TTC549 (cell line): Measurements from ENCODE around the gene MCC.

Source experiments
- FAIRE-seq: peaks from 2 replicates; lab custom pipeline; 2012; peaks lifted over from hg19 to GRCh38; lab: Jason Lieb, UNC

Gene MCC

DNA sequence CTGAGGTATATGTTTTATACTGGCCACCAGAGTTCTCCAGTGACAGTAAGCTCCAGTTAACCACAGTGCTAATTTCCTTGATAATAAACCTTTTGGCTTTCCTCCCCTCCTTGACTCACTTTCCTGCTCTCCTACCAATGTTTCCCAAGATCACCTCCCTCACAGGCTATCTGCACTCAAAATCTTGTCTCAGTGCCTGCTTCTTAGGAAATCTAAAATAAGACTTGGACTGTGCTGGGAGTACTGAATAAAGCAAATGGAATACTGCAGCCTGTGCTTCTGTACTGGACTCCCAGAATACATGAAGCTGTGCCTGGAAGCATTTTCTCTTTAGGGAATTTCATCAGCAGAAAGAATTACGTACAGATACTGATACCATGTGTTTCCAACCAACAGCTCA is 513.4 kb downstream of the MCC start:
- no peak for FAIRE-seq

DNA sequence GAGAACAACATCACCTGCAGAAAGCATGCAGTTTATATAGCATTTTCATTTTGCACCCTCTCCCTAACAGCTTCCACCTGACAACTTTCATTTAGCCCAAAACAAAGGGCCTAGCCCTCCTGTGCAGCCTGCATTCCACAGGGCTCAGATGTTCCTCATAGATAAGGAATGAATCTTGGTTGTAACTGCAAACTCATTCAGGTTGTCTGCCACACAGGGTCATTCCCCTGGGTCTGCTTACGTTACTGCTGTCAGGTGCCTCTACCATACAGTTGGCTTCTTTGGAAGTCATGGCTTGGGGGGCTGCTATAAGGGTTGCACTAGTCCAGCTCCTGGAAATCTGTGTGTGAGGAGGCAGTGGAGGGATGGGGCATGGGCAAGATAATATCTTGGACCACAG is 514.3 kb downstream of the MCC start:
- no peak for FAIRE-seq

DNA sequence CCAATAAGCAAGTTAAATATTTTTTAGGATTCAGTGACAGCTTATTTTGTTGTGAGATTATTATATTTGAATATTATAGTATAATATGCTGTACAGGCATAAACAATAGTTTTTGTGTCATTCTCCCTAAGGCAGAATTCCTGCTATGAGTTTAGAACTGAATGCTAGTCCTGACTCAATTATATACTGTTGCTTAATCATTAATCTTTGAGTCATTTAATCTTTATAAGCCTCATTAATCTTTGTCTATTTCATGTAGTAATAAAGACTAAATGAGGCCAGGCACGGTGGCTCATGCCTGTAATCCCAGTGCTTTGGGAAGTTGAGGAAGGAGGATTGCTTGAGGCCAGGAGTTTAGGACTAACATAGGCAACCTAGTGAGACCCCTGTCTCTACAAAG is 515.2 kb downstream of the MCC start:
- FAIRE-seq = no peak
